ENCODE results near the gene FILIP1L. TPM values are rescaled to one million over a fixed set of nuclear protein-coding genes. Genes with fewer than 3 reads are reported as not detected.

FILIP1L gene
- total RNA-seq, 3 donors from 2014 or later: 8.9 to 37.0 (median 17.1) TPM

DNA sequence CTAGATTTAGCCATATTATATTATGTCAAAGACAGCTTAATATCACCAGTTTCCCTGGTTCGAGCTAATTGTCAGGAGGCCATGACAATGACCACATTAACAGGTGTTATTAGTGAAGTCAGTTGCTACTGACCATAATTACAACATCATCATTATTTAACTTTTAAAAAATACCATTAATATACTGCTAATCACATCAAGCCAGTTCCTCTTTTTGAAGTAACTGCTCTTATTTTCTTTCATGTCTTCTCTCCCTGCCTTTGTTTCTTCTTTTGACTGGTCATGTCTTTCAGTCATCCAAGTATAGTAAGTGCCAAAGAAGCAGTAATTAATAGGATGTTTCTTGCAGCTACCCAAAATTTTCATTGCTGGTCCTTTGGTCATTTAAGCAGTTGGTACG, 235.0 kb downstream of the FILIP1L start:
- DNase-seq: no peak
- TF ChIP-seq, protein P1, sequence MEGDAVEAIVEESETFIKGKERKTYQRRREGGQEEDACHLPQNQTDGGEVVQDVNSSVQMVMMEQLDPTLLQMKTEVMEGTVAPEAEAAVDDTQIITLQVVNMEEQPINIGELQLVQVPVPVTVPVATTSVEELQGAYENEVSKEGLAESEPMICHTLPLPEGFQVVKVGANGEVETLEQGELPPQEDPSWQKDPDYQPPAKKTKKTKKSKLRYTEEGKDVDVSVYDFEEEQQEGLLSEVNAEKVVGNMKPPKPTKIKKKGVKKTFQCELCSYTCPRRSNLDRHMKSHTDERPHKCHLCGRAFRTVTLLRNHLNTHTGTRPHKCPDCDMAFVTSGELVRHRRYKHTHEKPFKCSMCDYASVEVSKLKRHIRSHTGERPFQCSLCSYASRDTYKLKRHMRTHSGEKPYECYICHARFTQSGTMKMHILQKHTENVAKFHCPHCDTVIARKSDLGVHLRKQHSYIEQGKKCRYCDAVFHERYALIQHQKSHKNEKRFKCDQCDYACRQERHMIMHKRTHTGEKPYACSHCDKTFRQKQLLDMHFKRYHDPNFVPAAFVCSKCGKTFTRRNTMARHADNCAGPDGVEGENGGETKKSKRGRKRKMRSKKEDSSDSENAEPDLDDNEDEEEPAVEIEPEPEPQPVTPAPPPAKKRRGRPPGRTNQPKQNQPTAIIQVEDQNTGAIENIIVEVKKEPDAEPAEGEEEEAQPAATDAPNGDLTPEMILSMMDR (IDR thresholded peaks at IDR 0.05): no peak
- H3K36me3 ChIP-seq (ENCODE audit: low read depth): no peaks in the 10 kb centered on the region

DNA sequence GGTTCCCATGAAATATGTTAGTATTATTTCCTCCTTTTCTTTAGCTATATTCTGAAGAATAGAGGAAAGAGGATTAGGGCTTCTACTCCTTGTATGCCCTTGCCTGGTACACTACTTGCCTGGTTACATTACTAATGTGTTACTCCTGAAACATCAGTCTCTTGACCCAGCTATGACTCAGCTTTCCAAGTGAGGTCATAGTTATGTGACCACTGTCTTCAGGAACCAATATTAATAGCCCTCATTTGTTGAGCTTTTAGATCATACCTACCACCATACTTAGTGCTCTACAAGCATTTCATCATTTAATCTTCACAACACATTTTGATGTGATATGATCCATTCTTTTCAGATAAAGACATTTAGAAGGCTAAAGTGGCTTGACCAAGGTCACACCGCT, 236.3 kb downstream of the FILIP1L start:
- intact Hi-C loops (cut with DNase I, micrococcal nuclease): loop anchor here in 1 of 2 donors (10.0 kb wide), 1 partner anchor 47 kb away; no protein-coding TSS in a partner anchor
- Histone ChIP-seq H3K4me3 (no peak overlapping the region), H3K4me1 (ENCODE audit: low read depth) (peaks cover 3% of the 10 kb centered on the region), H3K9me3 (no peaks in the 10 kb centered on the region), H3K36me3 (ENCODE audit: low read depth) (no peaks in the 10 kb centered on the region)
- TF ChIP-seq, protein P1 (IDR thresholded peaks at IDR 0.05): no peak
- ATAC-seq (no peak), DNase-seq (no peak)

More for the DNA sequence above, 235.0 kb downstream of the FILIP1L start:
- Histone ChIP-seq H3K4me3 (no peak overlapping the region), H3K9me3 (no peaks in the 10 kb centered on the region), H3K4me1 (ENCODE audit: low read depth) (peaks cover 3% of the 10 kb centered on the region)
- intact Hi-C loops (cut with DNase I, micrococcal nuclease): loop anchor here in 1 of 2 donors (10.0 kb wide), 1 partner anchor 46 kb away; no protein-coding TSS in a partner anchor
- no peak for ATAC-seq

DNA sequence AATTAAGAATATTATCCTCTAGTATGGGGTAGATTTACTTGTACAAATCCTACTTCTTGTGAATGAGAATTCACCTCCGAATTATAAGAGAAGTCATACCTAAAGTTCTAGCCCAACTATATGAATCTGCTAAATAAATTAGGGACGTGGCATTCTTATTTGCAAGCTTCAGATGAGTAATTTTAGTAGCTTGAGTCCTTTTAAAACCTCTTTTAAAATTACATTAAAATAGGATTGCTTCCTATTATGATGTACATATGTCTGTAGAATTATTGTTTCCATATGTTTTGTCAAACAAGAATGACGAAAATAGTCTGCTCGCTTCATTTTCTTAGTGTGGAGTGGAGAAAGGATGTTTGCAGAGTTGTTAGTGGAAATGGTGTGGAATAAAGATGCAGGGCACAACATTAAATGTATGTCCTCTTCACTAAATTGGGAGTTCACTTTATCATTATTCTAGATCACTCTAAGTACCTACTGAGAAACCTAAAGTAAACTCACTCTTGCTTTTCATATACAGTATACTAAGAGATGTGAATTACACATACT, 237.2 kb downstream of the FILIP1L start:
- H3K36me3 ChIP-seq (ENCODE audit: low read depth): no peaks in the 10 kb centered on the region
- TF ChIP-seq, protein P1 (IDR thresholded peaks at IDR 0.05): no peak
- H3K4me3 ChIP-seq: no peak overlapping the region
- no peak for DNase-seq
- no peaks in the 10 kb centered on the region for H3K9me3 ChIP-seq
- ATAC-seq: no peak
- intact Hi-C loops (cut with DNase I, micrococcal nuclease): loop anchor here in 1 of 2 donors (10.0 kb wide), 1 partner anchor 48 kb away; no protein-coding TSS in a partner anchor
- peaks cover 3% of the 10 kb centered on the region for H3K4me1 ChIP-seq (ENCODE audit: low read depth)

DNA sequence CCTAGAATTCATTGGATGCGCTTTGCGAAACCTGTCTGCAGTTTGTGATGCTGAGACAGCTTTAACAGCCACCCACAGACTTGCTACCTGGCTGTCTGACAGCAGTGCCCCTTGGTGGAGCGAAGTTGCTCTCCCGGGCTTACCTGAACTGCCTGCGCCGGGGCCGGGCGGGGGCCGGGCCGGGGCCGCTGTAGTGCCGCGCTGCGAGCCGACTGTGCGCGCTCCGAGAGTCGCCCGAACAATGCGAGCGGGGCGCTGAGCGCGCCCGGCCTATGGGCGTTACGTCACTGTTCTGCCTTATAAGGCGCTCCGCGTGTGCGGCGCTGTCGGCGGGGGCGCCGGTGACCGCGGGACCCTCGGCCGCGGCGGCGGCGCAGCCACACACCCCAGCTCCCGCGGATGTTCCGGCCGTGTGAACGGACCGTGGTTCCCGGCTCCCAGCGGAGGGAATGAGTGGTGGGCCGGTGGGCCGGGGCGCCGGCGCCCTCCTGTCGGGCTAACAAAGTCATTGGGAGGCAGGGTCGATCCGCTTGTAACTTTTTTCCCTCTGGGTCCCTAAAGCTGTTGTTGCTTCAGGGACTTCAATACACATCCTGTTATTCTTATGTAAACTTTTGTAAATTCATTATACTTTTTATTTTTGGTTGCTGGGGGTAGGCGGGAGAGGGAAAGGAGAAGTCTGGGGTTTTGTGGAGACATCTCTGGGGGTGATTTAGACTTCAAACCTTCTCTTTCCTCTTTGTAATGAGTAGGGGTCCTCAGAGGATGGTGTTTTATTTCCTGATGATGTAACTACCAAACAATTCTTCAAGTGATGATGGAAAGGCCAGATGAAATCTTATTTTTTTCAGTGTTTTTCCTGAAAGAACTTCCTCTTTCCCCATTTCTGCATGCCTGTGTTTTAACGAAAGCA, 238.1 kb downstream of the FILIP1L start:
- intact Hi-C loops (cut with DNase I, micrococcal nuclease): loop anchor here in 1 of 2 donors (10.0 kb wide), 1 partner anchor 49 kb away; no protein-coding TSS in a partner anchor
- ATAC-seq (peak; percentile 94), DNase-seq (peak; percentile 81 to 88 (median 85))
- Histone ChIP-seq H3K4me1 (ENCODE audit: low read depth) (peaks cover 9% of the 10 kb centered on the region), H3K9me3 (no peaks in the 10 kb centered on the region), H3K4me3 (peak overlapping the region; percentile 23), H3K36me3 (ENCODE audit: low read depth) (no peaks in the 10 kb centered on the region)
- TF ChIP-seq, protein P1 (IDR thresholded peaks at IDR 0.05): no peak

DNA sequence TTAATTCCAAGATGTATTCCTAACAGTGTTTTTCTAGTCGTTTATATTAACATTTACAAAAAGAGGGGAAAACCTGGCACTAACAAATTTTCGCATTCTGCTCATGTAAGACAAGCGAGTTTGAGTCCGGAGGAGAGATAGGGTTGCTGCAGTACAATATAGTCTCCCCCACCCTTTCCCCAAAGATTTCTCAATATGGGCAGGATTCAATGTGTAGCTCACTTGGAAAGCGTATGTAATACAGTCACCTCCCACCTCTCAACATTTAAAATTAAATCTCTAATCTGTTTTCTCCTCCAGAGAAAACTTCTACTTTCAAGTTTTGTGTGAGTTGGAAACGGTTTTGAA, 238.7 kb downstream of the FILIP1L start:
- peak in 1 of 3 donors; percentile 15 for DNase-seq

More for the DNA sequence above, 238.7 kb downstream of the FILIP1L start:
- Histone ChIP-seq H3K4me3 (peak overlapping the region; percentile 23), H3K36me3 (ENCODE audit: low read depth) (no peaks in the 10 kb centered on the region), H3K9me3 (no peaks in the 10 kb centered on the region), H3K4me1 (ENCODE audit: low read depth) (peaks cover 13% of the 10 kb centered on the region)
- intact Hi-C loops (cut with DNase I, micrococcal nuclease): loop anchor here in 1 of 2 donors (10.0 kb wide), 1 partner anchor 49 kb away; no protein-coding TSS in a partner anchor
- ATAC-seq: peak; percentile 48
- TF ChIP-seq, protein P1 (IDR thresholded peaks at IDR 0.05): no peak
